ENCODE results near the gene PCDHGA1.

PCDHGA1 gene

GRCh38 chr5:141514330-141515133, 184.2 kb downstream of the PCDHGA1 start:
- DNase-seq (ENCODE audit: low read depth): no peak

- DNase-seq (ENCODE audit: low read depth): no peak
Observed at GRCh38 chr5:141515141-141515540, 184.8 kb downstream of the PCDHGA1 start.

GRCh38 chr5:141515946-141516671, 185.8 kb downstream of the PCDHGA1 start:
- DNase-seq (ENCODE audit: low read depth): no peak

GRCh38 chr5:141516672-141517025, 186.3 kb downstream of the PCDHGA1 start:
- no peak for DNase-seq (ENCODE audit: low read depth)

- no peak for DNase-seq (ENCODE audit: low read depth)
Observed at GRCh38 chr5:141517312-141517711, 187.0 kb downstream of the PCDHGA1 start.

GRCh38 chr5:141517880-141518617, 187.7 kb downstream of the PCDHGA1 start:
- no peak for DNase-seq (ENCODE audit: low read depth)

GRCh38 chr5:141518618-141519015, 188.3 kb downstream of the PCDHGA1 start:
- DNase-seq (ENCODE audit: low read depth): no peak

GRCh38 chr5:141519605-141520565, 189.6 kb downstream of the PCDHGA1 start:
- no peak for DNase-seq (ENCODE audit: low read depth)

GRCh38 chr5:141521244-141521781, 191.0 kb downstream of the PCDHGA1 start:
- no peak for DNase-seq (ENCODE audit: low read depth)

GRCh38 chr5:141522301-141522700, 192.0 kb downstream of the PCDHGA1 start:
- no peak for DNase-seq (ENCODE audit: low read depth)

GRCh38 chr5:141523991-141524390, 193.7 kb downstream of the PCDHGA1 start:
- no peak for DNase-seq (ENCODE audit: low read depth)

- peak; percentile 24 for DNase-seq (ENCODE audit: low read depth)
Observed at GRCh38 chr5:141524604-141525597, 194.6 kb downstream of the PCDHGA1 start.

GRCh38 chr5:141525653-141526052, 195.3 kb downstream of the PCDHGA1 start:
- no peak for DNase-seq (ENCODE audit: low read depth)

- DNase-seq (ENCODE audit: low read depth): no peak
Observed at GRCh38 chr5:141527426-141527825, 197.1 kb downstream of the PCDHGA1 start.

GRCh38 chr5:141528291-141528984, 198.1 kb downstream of the PCDHGA1 start:
- no peak for DNase-seq (ENCODE audit: low read depth)

- DNase-seq (ENCODE audit: low read depth): no peak
Observed at GRCh38 chr5:141529002-141529401, 198.7 kb downstream of the PCDHGA1 start.

- no peak for DNase-seq (ENCODE audit: low read depth)
Observed at GRCh38 chr5:141529873-141530272, 199.6 kb downstream of the PCDHGA1 start.

- no peak for DNase-seq (ENCODE audit: low read depth)
Observed at GRCh38 chr5:141532726-141533125, 202.4 kb downstream of the PCDHGA1 start.

GRCh38 chr5:141533897-141534296, 203.6 kb downstream of the PCDHGA1 start:
- no peak for DNase-seq (ENCODE audit: low read depth)
